MM.1S (cell line): ENCODE data around the gene C10orf90.

Source experiments
- DNase-seq: peaks from one replicate; pipeline ENCODE4 v3.0.0-alpha.2; 2015
- H2AFZ ChIP-seq: fragments of 300-600 bp; sonication (generic); 2 replicates; pipeline ENCODE4 v1.6.0; 2016; ENCODE audit warnings: antibody characterized with exemption, low read length
- H3F3A ChIP-seq: fragments of 300-600 bp; sonication (generic); 2 replicates; pipeline ENCODE4 v1.6.1; 2016; ENCODE audit warnings: mild to moderate bottlenecking, antibody characterized with exemption, low read length, moderate library complexity, mixed read lengths; ENCODE audit not compliant: insufficient read depth
- H3K27ac ChIP-seq: fragments of 300-600 bp; sonication (generic); 2 replicates; pipeline ENCODE4 v1.5.1; 2016; ENCODE audit warnings: mild to moderate bottlenecking, low read length
- H3K27me3 ChIP-seq: fragments of 300-600 bp; sonication (generic); replicated peaks from 2 replicates; pipeline ENCODE4 v1.6.0; 2016; ENCODE audit warnings: low read length; ENCODE audit not compliant: insufficient read depth
- H3K36me3 ChIP-seq: fragments of 300-600 bp; sonication (generic); replicated peaks from 2 replicates; pipeline ENCODE4 v1.6.1; 2016; ENCODE audit warnings: mild to moderate bottlenecking, low read length, mixed read lengths; ENCODE audit not compliant: insufficient read depth
- H3K4me1 ChIP-seq: fragments of 300-600 bp; sonication (generic); 2 replicates; pipeline ENCODE4 v1.6.1; 2016; ENCODE audit warnings: low read length, mixed read lengths
- H3K4me2 ChIP-seq: fragments of 300-600 bp; sonication (generic); 2 replicates; pipeline ENCODE4 v1.6.0; 2016; ENCODE audit warnings: low read depth, low read length
- H3K4me3 ChIP-seq: fragments of 300-600 bp; sonication (generic); 2 replicates; pipeline ENCODE4 v1.5.1; 2016; ENCODE audit warnings: low read length, mixed read lengths
- H3K79me2 ChIP-seq: fragments of 300-600 bp; sonication (generic); 2 replicates; pipeline ENCODE4 v1.6.1; 2016; ENCODE audit warnings: mixed run types, low read length, mixed read lengths
- H3K9ac ChIP-seq: fragments of 300-600 bp; sonication (generic); 2 replicates; pipeline ENCODE4 v1.6.1; 2016; ENCODE audit warnings: low read length, mixed read lengths
- H3K9me2 ChIP-seq: fragments of 300-600 bp; sonication (generic); replicated peaks from 2 replicates; pipeline ENCODE4 v1.6.1; 2016; ENCODE audit warnings: mild to moderate bottlenecking, low read length, mixed read lengths; ENCODE audit not compliant: insufficient read depth
- H3K9me3 ChIP-seq: fragments of 300-600 bp; sonication (generic); replicated peaks from 2 replicates; pipeline ENCODE4 v1.6.1; 2016; ENCODE audit warnings: mild to moderate bottlenecking, low read length, mixed read lengths; ENCODE audit not compliant: insufficient read depth
- H4K20me1 ChIP-seq: fragments of 300-600 bp; sonication (generic); 2 replicates; pipeline ENCODE4 v1.6.1; 2016; ENCODE audit warnings: mild to moderate bottlenecking, low read length, moderate library complexity, mixed read lengths; ENCODE audit not compliant: insufficient read depth
- CTCF ChIP-seq: fragments of 300-600 bp; sonication (generic); IDR thresholded peaks from 2 replicates; pipeline ENCODE4 v1.5.1; 2016; ENCODE audit warnings: antibody characterized with exemption, low read length, mixed read lengths
- EZH2 ChIP-seq: fragments of 300-600 bp; sonication (generic); optimal IDR thresholded peaks from 2 replicates; pipeline ENCODE3; 2017; ENCODE audit warnings: low read depth, mild to moderate bottlenecking, antibody characterized with exemption, low read length, mixed read lengths
- EZH2phosphoT487 ChIP-seq: fragments of 300-600 bp; sonication (generic); IDR thresholded peaks from 2 replicates; pipeline ENCODE4 v1.6.1; 2018; ENCODE audit warnings: antibody characterized with exemption, low read length

Gene C10orf90

GRCh38 chr10:126408953-126409641, 261.4 kb downstream of the C10orf90 start:
- H3K27ac ChIP-seq: no peak overlapping the region
- H3F3A ChIP-seq: no peaks in the 10 kb centered on the region
- H2AFZ ChIP-seq: no peak overlapping the region
- TF ChIP-seq EZH2 (no peak), EZH2phosphoT487 (no peak), CTCF (no peak)
- no peaks in the 10 kb centered on the region for H3K9me2 ChIP-seq
- no peak overlapping the region for H3K4me2 ChIP-seq
- H3K9me3 ChIP-seq: no peaks in the 10 kb centered on the region
- no peaks in the 10 kb centered on the region for H3K79me2 ChIP-seq
- H3K9ac ChIP-seq: no peak overlapping the region
- no peak overlapping the region for H3K4me3 ChIP-seq
- H3K36me3 ChIP-seq: no peaks in the 10 kb centered on the region
- H3K4me1 ChIP-seq: no peaks in the 10 kb centered on the region
- H4K20me1 ChIP-seq: no peaks in the 10 kb centered on the region
- DNase-seq: no peak
- no peaks in the 10 kb centered on the region for H3K27me3 ChIP-seq

GRCh38 chr10:126407831-126408230, 262.7 kb downstream of the C10orf90 start:
- no peak overlapping the region for H3K4me3 ChIP-seq
- H3K27me3 ChIP-seq: no peaks in the 10 kb centered on the region
- no peak overlapping the region for H2AFZ ChIP-seq
- H3K4me1 ChIP-seq: no peaks in the 10 kb centered on the region
- no peak overlapping the region for H3K9ac ChIP-seq
- no peaks in the 10 kb centered on the region for H3F3A ChIP-seq
- H3K36me3 ChIP-seq: no peaks in the 10 kb centered on the region
- H3K79me2 ChIP-seq: no peaks in the 10 kb centered on the region
- TF ChIP-seq EZH2phosphoT487: no peak
- TF ChIP-seq EZH2: no peak
- no peak for TF ChIP-seq CTCF
- no peaks in the 10 kb centered on the region for H4K20me1 ChIP-seq
- H3K27ac ChIP-seq: no peak overlapping the region
- no peaks in the 10 kb centered on the region for H3K9me3 ChIP-seq
- no peak overlapping the region for H3K4me2 ChIP-seq
- no peaks in the 10 kb centered on the region for H3K9me2 ChIP-seq
- DNase-seq: no peak

- DNase-seq: no peak
- H2AFZ ChIP-seq: no peak overlapping the region
- no peaks in the 10 kb centered on the region for H3K27me3 ChIP-seq
- no peaks in the 10 kb centered on the region for H3F3A ChIP-seq
- no peaks in the 10 kb centered on the region for H4K20me1 ChIP-seq
- no peaks in the 10 kb centered on the region for H3K4me1 ChIP-seq
- H3K4me2 ChIP-seq: no peak overlapping the region
- H3K9me2 ChIP-seq: no peaks in the 10 kb centered on the region
- H3K27ac ChIP-seq: no peak overlapping the region
- H3K4me3 ChIP-seq: no peak overlapping the region
- TF ChIP-seq EZH2phosphoT487 (no peak), CTCF (no peak), EZH2 (no peak)
- no peaks in the 10 kb centered on the region for H3K79me2 ChIP-seq
- no peaks in the 10 kb centered on the region for H3K36me3 ChIP-seq
- H3K9me3 ChIP-seq: no peaks in the 10 kb centered on the region; the same call in 1 of the 2 replicates
- no peak overlapping the region for H3K9ac ChIP-seq
Observed at GRCh38 chr10:126405239-126405775, 265.2 kb downstream of the C10orf90 start.
